GM21717 (cell line): Measurements from ENCODE around the gene INTS2.
"Not testable (repeated sequence)": the region's sequence is repeated elsewhere in the genome, so short reads cannot be mapped to it uniquely, and the experiment has no call there.

ENCODE experiments used
- ATAC-seq: cut with Tn5 transposase; IDR thresholded peaks from one replicate; pipeline ENCODE4 v1.9.1; 2021; ENCODE audit warnings: mild to moderate bottlenecking, moderate library complexity; ENCODE audit not compliant: unreplicated experiment

Gene INTS2, protein sequence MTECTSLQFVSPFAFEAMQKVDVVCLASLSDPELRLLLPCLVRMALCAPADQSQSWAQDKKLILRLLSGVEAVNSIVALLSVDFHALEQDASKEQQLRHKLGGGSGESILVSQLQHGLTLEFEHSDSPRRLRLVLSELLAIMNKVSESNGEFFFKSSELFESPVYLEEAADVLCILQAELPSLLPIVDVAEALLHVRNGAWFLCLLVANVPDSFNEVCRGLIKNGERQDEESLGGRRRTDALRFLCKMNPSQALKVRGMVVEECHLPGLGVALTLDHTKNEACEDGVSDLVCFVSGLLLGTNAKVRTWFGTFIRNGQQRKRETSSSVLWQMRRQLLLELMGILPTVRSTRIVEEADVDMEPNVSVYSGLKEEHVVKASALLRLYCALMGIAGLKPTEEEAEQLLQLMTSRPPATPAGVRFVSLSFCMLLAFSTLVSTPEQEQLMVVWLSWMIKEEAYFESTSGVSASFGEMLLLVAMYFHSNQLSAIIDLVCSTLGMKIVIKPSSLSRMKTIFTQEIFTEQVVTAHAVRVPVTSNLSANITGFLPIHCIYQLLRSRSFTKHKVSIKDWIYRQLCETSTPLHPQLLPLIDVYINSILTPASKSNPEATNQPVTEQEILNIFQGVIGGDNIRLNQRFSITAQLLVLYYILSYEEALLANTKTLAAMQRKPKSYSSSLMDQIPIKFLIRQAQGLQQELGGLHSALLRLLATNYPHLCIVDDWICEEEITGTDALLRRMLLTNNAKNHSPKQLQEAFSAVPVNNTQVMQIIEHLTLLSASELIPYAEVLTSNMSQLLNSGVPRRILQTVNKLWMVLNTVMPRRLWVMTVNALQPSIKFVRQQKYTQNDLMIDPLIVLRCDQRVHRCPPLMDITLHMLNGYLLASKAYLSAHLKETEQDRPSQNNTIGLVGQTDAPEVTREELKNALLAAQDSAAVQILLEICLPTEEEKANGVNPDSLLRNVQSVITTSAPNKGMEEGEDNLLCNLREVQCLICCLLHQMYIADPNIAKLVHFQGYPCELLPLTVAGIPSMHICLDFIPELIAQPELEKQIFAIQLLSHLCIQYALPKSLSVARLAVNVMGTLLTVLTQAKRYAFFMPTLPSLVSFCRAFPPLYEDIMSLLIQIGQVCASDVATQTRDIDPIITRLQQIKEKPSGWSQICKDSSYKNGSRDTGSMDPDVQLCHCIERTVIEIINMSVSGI

DNA sequence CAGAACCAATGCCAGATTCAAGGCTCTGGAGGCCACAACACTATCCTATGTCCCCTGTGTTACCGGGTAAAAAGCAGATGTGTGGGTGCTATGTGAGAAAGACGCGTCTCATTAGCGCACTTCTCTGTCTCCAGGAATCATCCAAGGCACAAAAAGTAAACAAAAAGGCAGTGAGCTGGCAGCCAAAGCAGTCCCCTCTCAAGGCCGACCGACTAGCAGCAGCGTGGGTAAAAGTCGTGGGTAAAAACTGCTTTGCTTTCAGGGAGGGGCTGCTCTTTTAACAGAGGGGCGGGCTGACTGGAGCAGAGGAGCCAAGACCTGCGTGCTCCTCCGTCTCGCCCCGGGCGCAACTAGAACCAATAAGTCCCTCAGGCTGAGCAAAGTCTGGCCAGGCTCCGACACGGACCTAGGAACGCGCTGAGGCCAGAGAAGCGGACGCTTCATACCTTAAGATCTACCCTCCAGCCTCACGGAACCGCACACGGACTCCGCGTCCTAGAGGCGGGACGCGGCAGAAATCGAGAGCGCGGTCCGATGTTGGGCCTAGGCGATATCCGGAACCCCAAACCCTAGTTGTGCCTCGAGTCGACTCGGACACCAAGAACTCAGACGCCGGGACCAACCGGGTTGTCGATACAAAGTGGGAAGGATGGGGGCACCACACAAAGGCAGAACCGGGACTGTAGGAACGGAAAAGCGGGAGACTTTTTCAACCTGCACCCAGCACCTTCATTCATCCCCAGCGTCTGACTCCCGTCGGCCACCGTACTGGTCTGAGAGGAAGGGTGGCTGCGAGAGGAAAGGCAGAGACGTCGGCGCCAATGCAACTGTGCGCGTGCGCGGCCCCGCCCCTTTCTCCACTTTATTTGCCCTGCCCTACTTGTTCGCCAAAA is at the start of gene INTS2:
TSS of gene INTS2 (minus strand) at position 775 of the 893 bp plus-strand sequence. CDS start 1,338 bp downstream, outside the sequence.
- peak; percentile 83 for ATAC-seq

DNA sequence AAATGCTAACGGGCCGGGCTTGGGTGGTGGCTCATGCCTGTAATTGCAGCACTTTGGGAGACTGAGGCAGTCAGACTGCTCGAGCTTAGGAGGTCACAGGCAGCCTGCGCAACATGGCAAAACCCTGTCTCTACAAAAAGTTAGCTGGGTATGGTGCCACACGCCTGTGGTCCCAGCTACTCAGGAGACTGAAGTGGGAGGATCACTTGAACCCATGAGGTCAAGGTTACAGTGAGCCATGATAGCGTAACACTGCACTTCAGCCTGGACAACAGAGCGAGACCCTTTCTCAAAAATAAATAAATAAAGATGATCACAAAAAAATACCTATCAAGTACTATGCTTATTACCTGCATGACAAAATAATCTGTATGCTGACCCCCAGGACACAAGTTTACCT is 46.3 kb upstream of the INTS2 start:
- no peak for ATAC-seq

DNA sequence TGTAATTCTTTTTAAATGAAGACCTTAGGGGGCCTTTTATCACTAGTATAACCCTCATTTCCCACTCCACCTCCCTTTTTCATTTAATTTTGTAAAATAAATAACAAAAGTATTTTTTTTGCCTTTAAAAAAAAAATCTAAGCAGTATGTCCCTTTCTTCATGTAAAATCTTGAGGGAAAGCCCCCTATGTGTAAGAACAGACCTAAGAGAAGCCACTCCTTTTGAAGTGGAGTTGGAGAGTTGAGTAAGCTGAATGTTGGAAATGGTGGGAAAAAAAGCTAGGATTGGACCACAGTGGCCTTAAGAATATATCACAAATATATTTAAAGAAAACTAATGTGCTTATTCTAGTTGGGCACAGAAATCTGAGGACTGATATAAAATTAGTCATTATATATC is 44.5 kb upstream of the INTS2 start:
- ATAC-seq = no peak

DNA sequence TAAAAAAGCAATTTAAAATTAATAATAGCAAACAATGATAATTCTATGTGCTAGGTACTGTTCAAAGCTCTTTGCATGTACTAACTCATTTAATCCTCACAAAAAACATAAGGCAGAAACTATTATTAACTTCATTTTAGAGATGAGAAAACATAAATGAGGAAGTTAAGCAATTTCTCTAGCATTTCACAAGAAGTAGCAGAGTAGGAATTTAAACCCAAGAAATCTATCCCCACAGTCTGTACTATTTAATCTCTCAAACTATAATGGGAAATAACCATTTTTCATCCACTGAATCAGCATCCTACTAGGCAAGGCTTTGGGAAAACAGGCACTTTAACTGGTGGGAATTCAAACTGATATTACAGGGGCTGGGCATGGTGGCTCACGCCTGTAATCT is 42.2 kb upstream of the INTS2 start:
- no peak for ATAC-seq

DNA sequence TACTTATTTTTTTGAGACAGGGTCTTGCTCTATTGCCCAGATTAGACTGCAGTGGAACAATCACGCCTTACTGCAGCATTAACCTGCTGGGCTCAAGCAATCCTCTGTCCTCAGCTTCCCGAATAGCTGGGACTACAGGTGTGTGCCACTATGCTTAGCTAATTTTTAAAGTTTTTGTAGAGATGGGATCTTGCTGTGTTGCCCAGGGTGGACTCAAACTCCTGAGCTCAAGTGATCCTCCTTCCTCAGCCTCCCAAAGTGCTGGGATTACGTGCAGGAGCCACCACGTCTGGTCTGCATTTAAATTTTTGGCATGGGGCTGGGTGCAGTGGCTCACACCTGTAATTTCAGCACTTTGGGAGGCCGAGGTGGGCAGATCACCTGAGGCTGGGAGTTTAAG is 41.0 kb upstream of the INTS2 start:
- no peak for ATAC-seq

DNA sequence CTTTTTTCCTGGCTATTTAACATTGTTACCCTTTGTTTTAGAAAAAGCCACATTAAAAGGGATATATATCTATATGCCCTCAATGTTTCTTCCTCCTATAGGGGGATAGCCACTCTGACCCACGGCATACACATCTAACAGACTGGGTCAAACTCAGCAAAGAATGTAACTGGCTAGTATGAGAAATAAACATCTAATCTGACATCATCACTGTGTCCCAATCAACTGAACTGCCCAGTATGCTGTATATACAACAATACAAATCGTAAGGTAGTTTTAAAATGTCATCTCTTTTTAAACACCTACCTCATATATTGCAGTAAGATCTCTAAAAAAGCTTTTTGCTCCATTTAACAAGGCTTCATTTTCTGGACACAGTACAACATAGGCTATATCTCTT is 39.9 kb upstream of the INTS2 start:
- ATAC-seq = no peak

DNA sequence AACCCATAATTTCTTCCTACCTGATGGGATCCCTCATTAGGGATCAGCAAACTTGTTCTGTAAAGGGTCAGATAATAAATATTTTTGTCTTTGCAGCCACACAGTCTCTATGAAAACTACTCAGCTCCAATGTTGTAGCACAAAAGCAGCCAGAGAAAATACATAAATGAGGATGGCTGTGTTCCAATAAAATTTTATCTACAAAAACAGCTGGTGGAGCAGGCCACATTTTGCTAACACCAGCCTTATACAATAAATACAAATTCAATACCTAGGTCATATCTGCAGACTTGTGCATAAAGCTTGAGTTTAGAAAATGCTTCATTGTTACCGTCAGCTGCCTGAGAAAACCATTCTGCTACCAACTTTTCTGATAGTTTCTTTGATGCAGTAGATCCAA is 38.4 kb upstream of the INTS2 start:
- ATAC-seq = no peak

DNA sequence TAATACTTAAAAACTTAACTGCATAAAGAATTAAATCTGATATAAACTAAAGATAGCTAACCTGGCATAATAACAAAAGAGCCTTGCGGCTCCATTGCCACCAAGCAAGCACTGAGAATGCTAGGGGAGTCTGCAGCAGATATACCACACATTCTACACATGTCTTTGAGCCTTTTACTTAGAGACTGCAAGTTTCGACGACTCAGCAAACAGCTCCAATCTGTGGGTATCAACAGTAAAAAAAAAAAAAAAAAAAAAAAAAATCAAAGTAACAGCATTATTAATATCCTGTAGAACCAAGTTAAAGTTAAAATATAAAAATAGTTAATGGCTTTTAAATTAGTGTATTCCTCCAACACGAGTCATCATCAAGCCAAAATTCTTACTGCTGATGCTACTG is 27.8 kb upstream of the INTS2 start:
- no peak for ATAC-seq

DNA sequence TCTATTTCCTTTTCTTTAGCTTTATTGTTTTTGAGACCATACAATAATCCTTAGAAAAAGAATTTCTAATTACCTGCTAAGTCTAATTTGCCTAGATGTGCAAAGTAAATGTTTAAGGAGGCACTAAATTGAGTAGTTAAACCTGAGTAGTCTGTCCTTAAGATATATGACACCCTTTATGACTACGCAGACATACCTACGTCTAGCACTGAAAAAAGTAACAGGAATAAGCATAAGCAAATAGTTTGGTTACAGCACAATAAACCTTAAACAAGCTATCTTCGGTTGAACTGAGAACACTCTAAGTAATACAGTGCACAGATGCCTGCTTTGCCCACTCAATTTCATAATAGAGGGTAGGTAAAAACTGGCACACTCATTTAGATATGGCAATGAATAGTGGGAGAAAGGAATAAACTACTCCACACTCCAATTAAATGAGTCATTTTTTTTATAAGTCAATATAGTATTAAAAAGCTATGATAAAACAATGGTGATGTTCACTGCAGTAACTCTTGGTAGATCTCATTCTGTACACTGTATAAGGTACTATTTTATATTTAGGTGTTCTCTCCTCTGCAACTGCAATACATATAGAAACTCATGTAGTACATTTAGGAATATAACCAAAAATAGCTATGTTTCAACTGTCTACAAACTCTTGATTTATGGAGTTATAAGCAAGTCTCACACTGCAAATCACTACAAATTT is 19.7 kb upstream of the INTS2 start:
- no peak for ATAC-seq

DNA sequence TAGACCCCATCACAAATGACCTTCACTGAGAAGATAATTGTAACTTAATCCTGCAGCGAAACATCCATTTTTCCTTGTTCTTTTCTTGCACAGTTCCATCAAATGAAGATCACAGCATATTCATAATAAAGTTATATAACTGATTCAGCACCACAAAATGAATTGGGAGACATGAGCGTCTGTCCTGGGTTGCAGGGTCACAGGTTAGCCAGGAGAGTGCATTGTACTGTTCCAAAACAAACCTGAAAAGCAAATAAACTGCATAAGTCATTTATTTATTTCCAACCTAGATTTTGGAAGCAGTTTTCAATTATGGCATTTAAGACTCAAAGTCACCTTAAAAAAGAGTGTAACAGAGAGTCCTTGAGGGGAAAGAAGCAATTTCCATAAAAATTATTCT is 18.6 kb upstream of the INTS2 start:
- no peak for ATAC-seq

DNA sequence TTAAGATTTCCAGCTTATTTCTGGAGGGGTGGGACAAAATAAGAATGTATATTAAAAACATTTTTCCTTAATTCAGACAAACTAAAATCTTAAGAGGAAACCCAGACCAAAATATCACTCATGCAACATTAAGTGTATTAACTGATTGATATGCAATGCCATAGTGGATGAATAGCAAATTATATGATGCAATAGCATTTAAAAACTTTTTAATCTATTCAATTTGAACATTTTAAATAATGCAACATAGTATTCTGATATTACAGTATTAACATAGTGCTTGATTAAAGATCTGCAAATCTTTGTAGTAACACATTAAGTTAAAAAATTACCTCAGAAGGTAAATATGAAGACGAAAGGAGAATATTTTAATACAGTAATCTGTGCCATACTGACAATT is 15.3 kb upstream of the INTS2 start:
- no peak for ATAC-seq

DNA sequence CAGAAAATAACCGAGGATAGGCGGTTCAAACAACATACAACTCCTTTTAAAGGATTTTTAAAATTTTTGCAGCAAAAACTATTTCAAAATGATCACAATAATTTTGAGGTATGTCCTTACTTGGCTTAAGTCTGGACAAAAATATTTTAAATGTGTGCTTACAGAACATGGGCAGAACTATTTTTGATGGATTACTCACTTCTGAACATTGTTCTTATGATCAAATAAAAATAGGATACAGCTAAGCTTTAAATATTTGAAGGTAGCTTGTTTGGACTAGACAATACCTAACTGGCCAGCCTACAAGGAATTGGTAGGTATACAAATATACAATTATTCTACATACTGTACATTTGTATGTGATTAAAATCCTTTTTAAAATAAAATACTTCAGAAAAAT is 14.3 kb upstream of the INTS2 start:
- no peak for ATAC-seq

DNA sequence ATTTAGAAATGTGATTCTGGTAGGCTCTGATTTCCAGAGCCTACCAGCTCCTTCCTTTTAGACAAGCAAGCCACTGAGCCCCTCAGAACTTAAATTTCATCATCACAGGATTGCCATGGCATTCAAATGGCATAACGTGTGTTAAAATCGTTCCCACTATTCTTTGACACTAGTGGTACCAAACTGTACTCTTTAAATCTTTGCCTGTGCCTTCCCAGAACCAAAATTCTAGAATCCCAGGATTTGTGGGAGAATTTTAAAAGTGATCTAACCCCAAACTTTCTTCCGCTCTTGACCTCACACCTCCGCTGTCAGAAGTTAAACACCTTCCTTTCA is 287 bp upstream of the INTS2 start:
- ATAC-seq = no peak

DNA sequence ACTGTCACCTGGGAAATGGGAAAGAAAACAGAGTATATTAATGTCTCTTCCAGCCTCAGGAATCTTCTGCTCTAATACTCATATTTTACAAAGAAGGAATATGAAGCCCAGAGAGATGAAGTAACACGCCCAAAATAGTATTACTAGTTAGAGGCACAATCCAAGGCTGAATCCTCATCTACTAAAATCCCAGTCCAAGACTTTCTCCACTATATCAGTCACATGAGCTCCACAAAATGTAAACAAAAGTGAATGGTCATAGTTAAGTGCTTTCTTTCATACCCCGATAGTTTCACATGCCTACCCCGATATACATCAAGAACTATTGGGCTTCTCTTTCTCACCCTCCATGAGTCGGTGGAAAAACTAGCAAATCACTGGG is 965 bp downstream of the INTS2 start:
- no peak for ATAC-seq

DNA sequence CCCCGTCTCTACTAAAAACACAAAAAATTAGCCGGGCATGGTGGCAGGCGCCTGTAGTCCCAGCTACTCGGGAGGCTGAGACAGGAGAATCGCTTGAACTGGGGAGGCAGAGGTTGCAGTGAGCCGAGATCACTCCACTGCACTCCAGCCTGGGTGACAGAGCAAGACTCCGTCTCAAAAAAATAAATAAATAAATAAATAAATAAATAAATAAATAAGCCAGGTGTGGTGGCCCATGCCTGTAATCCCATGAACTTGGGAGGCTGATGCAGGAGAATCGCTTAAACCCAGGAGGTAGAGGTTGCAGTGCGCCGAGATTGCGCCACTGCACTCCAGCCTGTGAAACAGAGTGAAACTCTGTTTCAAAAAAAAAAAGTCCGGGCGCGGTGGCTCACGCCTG is 12.6 kb downstream of the INTS2 start:
- ATAC-seq = not testable (repeated sequence)

DNA sequence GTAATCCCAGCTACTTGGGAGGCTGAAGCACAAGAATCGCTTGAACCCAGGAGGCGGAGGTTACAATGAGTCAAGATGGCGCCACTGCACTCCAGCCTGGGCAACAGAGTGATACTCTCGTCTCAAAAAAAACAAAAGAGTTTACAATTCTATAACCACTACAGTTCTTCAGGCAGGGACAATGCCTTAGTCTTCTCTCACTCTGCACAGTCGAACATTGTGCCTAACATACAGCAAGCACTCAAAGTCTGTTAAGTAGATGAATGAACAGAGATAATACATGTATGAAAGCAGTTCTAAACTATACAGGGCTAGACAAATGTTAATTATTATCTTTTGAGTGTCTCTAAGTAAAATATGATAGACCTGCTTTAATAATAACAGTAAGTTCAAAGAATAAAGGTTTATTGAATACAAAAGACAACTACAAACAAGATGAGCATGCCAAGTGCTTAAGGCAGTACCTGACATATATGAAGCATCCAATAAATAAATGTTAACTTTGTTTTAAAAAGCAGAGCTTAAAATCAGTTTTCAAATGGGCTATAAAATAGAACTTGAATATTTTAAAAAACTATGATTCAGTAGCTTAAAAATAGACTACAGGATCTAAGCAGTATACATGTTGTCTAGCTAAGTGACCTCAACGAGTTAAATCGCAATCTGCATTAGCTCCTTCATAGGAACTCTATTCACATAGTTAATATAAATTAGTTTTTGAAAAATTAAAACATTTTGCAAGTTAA is 19.3 kb downstream of the INTS2 start:
- no peak for ATAC-seq

DNA sequence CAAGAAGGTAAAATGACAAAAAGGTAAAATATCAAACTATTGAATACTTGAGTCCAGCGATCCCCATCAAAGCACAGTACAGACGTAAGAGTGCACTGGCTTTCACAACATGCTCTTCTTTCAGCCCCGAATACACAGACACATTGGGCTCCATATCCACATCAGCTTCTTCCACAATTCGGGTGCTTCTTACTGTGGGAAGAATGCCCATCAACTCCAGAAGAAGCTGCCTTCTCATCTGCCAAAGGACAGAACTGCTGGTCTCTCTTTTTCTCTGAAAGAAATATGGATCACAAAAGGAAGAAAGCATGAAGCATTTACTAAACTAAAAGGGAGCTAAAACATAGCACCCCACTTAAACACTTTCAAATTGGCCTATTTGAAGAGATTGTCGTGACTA is 20.4 kb downstream of the INTS2 start:
- ATAC-seq = no peak

DNA sequence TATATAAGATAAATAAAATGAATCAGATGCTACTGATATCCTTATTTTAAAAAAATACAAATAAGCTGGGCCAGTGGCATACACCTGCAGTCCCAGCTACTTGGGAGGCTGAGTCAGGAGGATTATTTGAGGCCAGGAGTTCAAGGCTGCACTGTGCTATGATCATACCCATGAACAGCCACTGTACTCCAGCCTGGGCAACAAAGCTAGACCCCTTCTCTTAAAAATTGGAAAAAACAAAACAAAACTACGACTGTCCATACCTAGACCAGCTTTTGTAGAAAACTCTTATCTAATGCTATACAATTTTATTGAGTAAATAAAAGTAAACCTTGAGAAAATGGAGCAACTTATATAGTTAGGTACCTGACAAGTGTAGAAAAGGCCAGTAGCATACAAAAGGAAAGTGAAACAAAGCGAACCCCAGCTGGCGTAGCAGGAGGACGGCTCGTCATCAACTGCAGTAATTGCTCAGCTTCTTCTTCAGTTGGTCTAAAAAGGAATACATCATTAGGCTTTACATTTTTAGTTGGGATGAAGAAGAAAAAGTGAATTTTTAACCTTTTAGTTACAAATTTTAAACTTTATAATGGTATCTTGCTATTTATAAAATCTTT is 23.6 kb downstream of the INTS2 start:
- peak; percentile 91 for ATAC-seq

DNA sequence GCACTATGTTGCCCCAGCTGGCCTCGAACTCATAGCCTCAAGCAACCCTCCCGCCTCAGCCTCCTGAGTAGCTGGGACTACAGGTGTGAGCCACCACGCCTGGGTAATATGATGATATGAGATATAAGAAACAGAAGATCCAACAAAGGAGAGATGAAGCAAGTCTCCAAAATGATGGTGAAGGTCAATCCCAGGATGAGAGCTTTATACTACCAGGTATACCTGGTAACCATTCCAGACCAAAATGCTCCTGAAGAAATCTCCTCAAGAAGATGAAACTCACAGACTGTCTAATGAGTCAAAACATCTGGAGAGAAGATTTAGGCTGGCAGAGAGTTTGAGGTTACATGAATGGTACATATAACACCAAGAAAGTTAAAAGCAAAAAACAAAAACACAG is 24.5 kb downstream of the INTS2 start:
- no peak for ATAC-seq
